Mesenchymal stem cell (in vitro differentiated cells and primary cell): ENCODE measurements around the gene C8G.

Experiments used
- DNase-seq: peaks from one replicate; pipeline ENCODE4 v3.0.0-alpha.2; 2013
- H2AFZ ChIP-seq: one replicate; pipeline ENCODE4 v1.6.1; 2013; ENCODE audit warnings: low read depth, mild to moderate bottlenecking, control low read depth, inconsistent platforms, low read length, moderate library complexity
- H2AK5ac ChIP-seq: 2 replicates; pipeline ENCODE4 v1.6.1; 2013; ENCODE audit warnings: low read length, moderate library complexity, mild to moderate bottlenecking, inconsistent platforms; ENCODE audit not compliant: severe bottlenecking
- H2BK120ac ChIP-seq: one replicate; pipeline ENCODE4 v1.6.1; 2013; ENCODE audit warnings: low read depth, mild to moderate bottlenecking, inconsistent platforms, low read length, moderate library complexity
- H2BK12ac ChIP-seq, 2 experiments: one replicate each; pipeline ENCODE4 v1.6.1; 2013; ENCODE audit warnings: inconsistent platforms in 2 of 2, low read length in 2 of 2, mild to moderate bottlenecking in 2 of 2, moderate library complexity in 2 of 2, control low read depth in 1 of 2
- H2BK15ac ChIP-seq: one replicate; pipeline ENCODE4 v1.6.1; 2013; ENCODE audit warnings: mild to moderate bottlenecking, low read depth, inconsistent platforms; ENCODE audit not compliant: poor library complexity, severe bottlenecking
- H2BK5ac ChIP-seq: 2 replicates; pipeline ENCODE4 v1.6.1; 2013; ENCODE audit warnings: low read depth, mild to moderate bottlenecking, low read length, control low read depth, inconsistent platforms; ENCODE audit not compliant: poor library complexity, severe bottlenecking
- H3K14ac ChIP-seq, 2 experiments: one replicate each; pipeline ENCODE4 v1.6.1; 2013; ENCODE audit warnings: inconsistent platforms in 2 of 2, low read length in 2 of 2, control low read depth in 1 of 2, mild to moderate bottlenecking in 1 of 2, moderate library complexity in 1 of 2
- H3K18ac ChIP-seq, 2 experiments: one replicate each; pipeline ENCODE4 v1.6.1; 2013; ENCODE audit warnings: inconsistent platforms in 2 of 2, low read length in 2 of 2, control low read depth in 1 of 2, low read depth in 1 of 2, mild to moderate bottlenecking in 1 of 2
- H3K23ac ChIP-seq, 2 experiments: one replicate each; pipeline ENCODE4 v1.6.1; 2013; ENCODE audit warnings: inconsistent platforms in 2 of 2, low read length in 2 of 2, mild to moderate bottlenecking in 2 of 2, moderate library complexity in 2 of 2, control low read depth in 1 of 2
- H3K27ac ChIP-seq: 2 replicates; pipeline ENCODE4 v1.5.1; 2013; ENCODE audit warnings: mild to moderate bottlenecking, moderate library complexity, low read length, control low read depth, inconsistent platforms; ENCODE audit not compliant: poor library complexity, severe bottlenecking
- H3K27me3 ChIP-seq, 2 experiments: 2 replicates each; pipeline versions ENCODE4 v1.6.1 to v1.7.0; 2013; ENCODE audit warnings: low read length in 2 of 2, mild to moderate bottlenecking in 2 of 2, moderate library complexity in 2 of 2, control low read depth in 1 of 2, inconsistent platforms in 1 of 2; ENCODE audit not compliant: control insufficient read depth in 1 of 2, insufficient read depth in 1 of 2
- H3K36me3 ChIP-seq, 2 experiments: 2 replicates each; pipeline versions ENCODE4 v1.6.1 to v1.7.0; 2013; ENCODE audit warnings: low read length in 2 of 2, control low read depth in 1 of 2, inconsistent platforms in 1 of 2, low read depth in 1 of 2, mild to moderate bottlenecking in 1 of 2; ENCODE audit not compliant: insufficient read depth in 2 of 2, control insufficient read depth in 1 of 2
- H3K4ac ChIP-seq, 2 experiments: one replicate each; pipeline ENCODE4 v1.6.1; 2013; ENCODE audit warnings: inconsistent platforms in 2 of 2, low read length in 2 of 2, mild to moderate bottlenecking in 2 of 2, moderate library complexity in 2 of 2, control low read depth in 1 of 2, low read depth in 1 of 2
- H3K4me1 ChIP-seq: 2 replicates; pipeline ENCODE4 v1.6.1; 2013; ENCODE audit warnings: low read depth, low read length, control low read depth; ENCODE audit not compliant: control insufficient read depth, insufficient read depth
- H3K4me2 ChIP-seq: 2 replicates; pipeline ENCODE4 v1.6.1; 2013; ENCODE audit warnings: low read length, mild to moderate bottlenecking, inconsistent platforms; ENCODE audit not compliant: poor library complexity, severe bottlenecking
- H3K4me3 ChIP-seq, 2 experiments: 2 replicates each; pipeline versions ENCODE4 v1.5.1 to v1.7.0; 2013; ENCODE audit warnings: low read length in 2 of 2, mild to moderate bottlenecking in 2 of 2, control low read depth in 1 of 2, low read depth in 1 of 2; ENCODE audit not compliant: insufficient read depth in 1 of 2
- H3K79me1 ChIP-seq: replicated peaks from 2 replicates; pipeline ENCODE4 v1.6.1; 2013; ENCODE audit warnings: mild to moderate bottlenecking, control low read depth, low read length, inconsistent platforms; ENCODE audit not compliant: poor library complexity, severe bottlenecking
- H3K9ac ChIP-seq: 2 replicates; pipeline ENCODE4 v1.7.0; 2013; ENCODE audit warnings: mild to moderate bottlenecking, low read length, moderate library complexity
- H3K9me3 ChIP-seq: 2 replicates; pipeline ENCODE4 v1.7.0; 2013; ENCODE audit warnings: mild to moderate bottlenecking, low read length; ENCODE audit not compliant: control insufficient read depth
- H4K8ac ChIP-seq: one replicate; pipeline ENCODE4 v1.6.1; 2013; ENCODE audit warnings: inconsistent platforms, mild to moderate bottlenecking, low read length, moderate library complexity
- H4K91ac ChIP-seq: one replicate; pipeline ENCODE4 v1.6.1; 2013; ENCODE audit warnings: mild to moderate bottlenecking, low read length, inconsistent platforms
- WGBS: methylation state at CpG from one replicate; pipeline ENCODE4 v1.1.7; 2013; ENCODE audit warnings: mixed read lengths; 5-methylcytosine and 5-hydroxymethylcytosine counted together

C8G gene

GRCh38 chr9:136994180-136994887, 49.3 kb downstream of the C8G start:
- no peak overlapping the region for H3K18ac ChIP-seq
- H2AK5ac ChIP-seq, result no peak overlapping the region
- no peak overlapping the region for H3K27ac ChIP-seq
- H3K9me3 ChIP-seq, result no peaks in the 10 kb centered on the region
- no peak for DNase-seq
- H3K4me1 ChIP-seq, result peaks cover 50% of the 10 kb centered on the region
- H3K9ac ChIP-seq, result no peak overlapping the region
- no peak overlapping the region for H2BK15ac ChIP-seq
- no peak overlapping the region for H3K23ac ChIP-seq
- H3K14ac ChIP-seq, result no peak overlapping the region
- H3K4ac ChIP-seq, result no peak overlapping the region
- H2BK120ac ChIP-seq, result no peak overlapping the region
- peaks cover 0 to 5% of the 10 kb centered on the region in 2 experiments for H3K27me3 ChIP-seq
- WGBS, result 91% methylated on average over 54 of the region's 54 CpGs
- H2BK5ac ChIP-seq, result no peak overlapping the region
- no peak overlapping the region for H2AFZ ChIP-seq
- no peak overlapping the region for H2BK12ac ChIP-seq
- H3K36me3 ChIP-seq, result peaks cover 0 to 28% of the 10 kb centered on the region in 2 experiments
- no peak overlapping the region for H4K8ac ChIP-seq
- peaks cover 15% of the 10 kb centered on the region for H3K79me1 ChIP-seq
- H4K91ac ChIP-seq, result no peak overlapping the region
- no peak overlapping the region for H3K4me3 ChIP-seq
- no peak overlapping the region for H3K4me2 ChIP-seq

DNA sequence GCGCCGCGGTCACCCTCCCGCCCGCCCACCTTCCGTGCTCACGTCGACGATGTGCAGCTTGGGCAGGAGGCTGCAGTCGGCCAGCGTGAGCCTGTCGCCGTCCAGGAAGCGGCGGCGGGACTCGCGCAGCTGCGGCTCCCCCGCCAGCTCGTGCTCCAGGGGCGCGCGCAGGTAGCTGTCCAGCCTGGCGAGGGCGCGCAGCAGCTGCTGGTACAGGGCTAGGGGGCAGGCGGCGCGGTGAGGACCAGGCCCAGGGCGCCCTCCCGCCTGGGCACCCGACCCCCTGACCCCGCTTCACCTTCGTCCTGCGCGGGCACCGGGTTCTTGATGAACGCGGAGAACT, 49.8 kb downstream of the C8G start:
- Histone ChIP-seq H3K9ac (no peak overlapping the region), H3K4me2 (no peak overlapping the region), H3K18ac (no peak overlapping the region), H2BK120ac (no peak overlapping the region), H3K14ac (no peak overlapping the region), H2BK5ac (no peak overlapping the region), H3K9me3 (no peaks in the 10 kb centered on the region), H2BK15ac (no peak overlapping the region), H3K4me3 (no peak overlapping the region), H3K4ac (no peak overlapping the region), H4K8ac (no peak overlapping the region), H3K27me3 (peaks cover 0 to 5% of the 10 kb centered on the region in 2 experiments), H3K79me1 (peaks cover 15% of the 10 kb centered on the region), H2BK12ac (peak overlapping the region in 1 of 2 experiments; percentile 16), H2AK5ac (no peak overlapping the region), H3K27ac (no peak overlapping the region), H4K91ac (no peak overlapping the region), H3K4me1 (peaks cover 52% of the 10 kb centered on the region), H3K36me3 (peaks cover 0 to 28% of the 10 kb centered on the region in 2 experiments), H3K23ac (no peak overlapping the region), H2AFZ (no peak overlapping the region)
- DNase-seq, result no peak
- WGBS, result 84% methylated on average over 40 of the region's 40 CpGs

GRCh38 chr9:136995362-136995761, 50.3 kb downstream of the C8G start:
- peaks cover 56% of the 10 kb centered on the region for H3K4me1 ChIP-seq
- H3K27me3 ChIP-seq, result peaks cover 0 to 5% of the 10 kb centered on the region in 2 experiments
- H3K18ac ChIP-seq, result no peak overlapping the region
- no peak overlapping the region for H3K4me2 ChIP-seq
- H3K23ac ChIP-seq, result no peak overlapping the region
- H3K36me3 ChIP-seq, result peaks cover 0 to 28% of the 10 kb centered on the region in 2 experiments
- H2BK5ac ChIP-seq, result no peak overlapping the region
- no peak overlapping the region for H2AFZ ChIP-seq
- WGBS, result 96% methylated on average over 29 of the region's 30 CpGs
- H4K8ac ChIP-seq, result peak overlapping the region; percentile 46
- no peak for DNase-seq
- H3K27ac ChIP-seq, result no peak overlapping the region
- no peak overlapping the region for H2AK5ac ChIP-seq
- no peaks in the 10 kb centered on the region for H3K9me3 ChIP-seq
- no peak overlapping the region for H2BK120ac ChIP-seq
- H4K91ac ChIP-seq, result no peak overlapping the region
- H3K79me1 ChIP-seq, result peaks cover 15% of the 10 kb centered on the region
- H3K14ac ChIP-seq, result no peak overlapping the region
- H2BK12ac ChIP-seq, result peak overlapping the region in 1 of 2 experiments; percentile 38
- no peak overlapping the region for H3K4ac ChIP-seq
- no peak overlapping the region for H2BK15ac ChIP-seq
- no peak overlapping the region for H3K9ac ChIP-seq
- no peak overlapping the region for H3K4me3 ChIP-seq

GRCh38 chr9:136995772-136996311, 50.8 kb downstream of the C8G start:
- H2BK5ac ChIP-seq, result no peak overlapping the region
- no peak for DNase-seq
- peak overlapping the region in 1 of 2 experiments; percentile 26 for H3K4ac ChIP-seq
- peaks cover 15% of the 10 kb centered on the region for H3K79me1 ChIP-seq
- no peak overlapping the region for H3K27ac ChIP-seq
- H3K27me3 ChIP-seq, result peaks cover 0 to 5% of the 10 kb centered on the region in 2 experiments
- H3K14ac ChIP-seq, result no peak overlapping the region
- no peak overlapping the region for H2BK120ac ChIP-seq
- no peaks in the 10 kb centered on the region for H3K9me3 ChIP-seq
- H3K4me3 ChIP-seq, result peak overlapping the region in 1 of 2 experiments; percentile 47
- H3K4me1 ChIP-seq, result peaks cover 59% of the 10 kb centered on the region
- H3K9ac ChIP-seq, result no peak overlapping the region
- WGBS, result 79% methylated on average over 12 of the region's 12 CpGs
- peak overlapping the region; percentile 59 for H4K8ac ChIP-seq
- H4K91ac ChIP-seq, result peak overlapping the region; percentile 57
- peaks cover 0 to 28% of the 10 kb centered on the region in 2 experiments for H3K36me3 ChIP-seq
- H3K23ac ChIP-seq, result no peak overlapping the region
- H3K18ac ChIP-seq, result peak overlapping the region; percentile 16 to 40
- H2BK15ac ChIP-seq, result no peak overlapping the region
- no peak overlapping the region for H2AK5ac ChIP-seq
- peak overlapping the region in 1 of 2 experiments; percentile 67 for H2BK12ac ChIP-seq
- no peak overlapping the region for H2AFZ ChIP-seq
- H3K4me2 ChIP-seq, result peak overlapping the region; percentile 71
